ENCODE measurements around the gene TNFSF12. TPM values are rescaled to one million over a fixed set of nuclear protein-coding genes. Genes with fewer than 3 reads are reported as not detected.
A peak's percentile ranks its signal among the peaks of the same experiment; 100 is the strongest.

Gene TNFSF12
- total and polyA plus RNA-seq, 9 of the 15 experiments (the other 6 are each of a cell fraction or from before 2014, with no cell fraction given): 0.03 to 0.95 (median 0.19) TPM; not detected in 3

- TF ChIP-seq ELK1 (CRISPR knock-in tag; IDR thresholded peaks at IDR 0.05): no peak
- peak; percentile 56 to 82; a peak in 3 of 4 replicates for TF ChIP-seq MNT (conservative IDR thresholded peaks at IDR 0.05)
- TF ChIP-seq RBBP5 (IDR thresholded peaks at IDR 0.05; ENCODE audit: borderline replicate concordance, insufficient read depth, low read length, poor library complexity, severe bottlenecking): peak; percentile 75
- TF ChIP-seq ZNF609 (CRISPR knock-in tag; IDR thresholded peaks at IDR 0.05; ENCODE audit: borderline replicate concordance): 0 out of 2 replicates have a peak, but pooled peaks have one; percentile 41
- TF ChIP-seq FOXA1 (IDR thresholded peaks at IDR 0.05; ENCODE audit: borderline replicate concordance): no peak
- no peak for TF ChIP-seq SREBF1 (IDR thresholded peaks at IDR 0.05; ENCODE audit: borderline replicate concordance, low read depth, low read length)
- TF ChIP-seq STAT5A (IDR thresholded peaks at IDR 0.05; ENCODE audit: borderline replicate concordance, low read length): no peak
- TF ChIP-seq KDM2B (CRISPR knock-in tag; IDR thresholded peaks at IDR 0.05): no peak
- TF ChIP-seq ZNF146 (CRISPR knock-in tag; IDR thresholded peaks at IDR 0.05; ENCODE audit: unreplicated experiment): no peak
- TF ChIP-seq ZNF764 (CRISPR knock-in tag; IDR thresholded peaks at IDR 0.05; ENCODE audit: low read depth): no peak
- no peak for TF ChIP-seq HDAC8 (tag; IDR thresholded peaks at IDR 0.05)
- TF ChIP-seq SMARCA4 (IDR thresholded peaks at IDR 0.05): no peak
- TF ChIP-seq HNRNPK (IDR thresholded peaks at IDR 0.05; ENCODE audit: low read depth, low read length, poor library complexity, severe bottlenecking): peak; percentile 55
- no peak for TF ChIP-seq MCM5 (IDR thresholded peaks at IDR 0.05; ENCODE audit: low read depth)
- TF ChIP-seq ZNF140 (CRISPR knock-in tag; IDR thresholded peaks at IDR 0.05): no peak
- no peak; the same call in 1 of the 2 replicates for TF ChIP-seq ZNF589 (CRISPR knock-in tag; IDR thresholded peaks at IDR 0.05; ENCODE audit: low read depth)
- TF ChIP-seq HLTF (IDR thresholded peaks at IDR 0.05): no peak
- TF ChIP-seq ZNF384 (IDR thresholded peaks at IDR 0.05; ENCODE audit: low read depth, low read length): no peak
- peak; percentile 61 to 81 for TF ChIP-seq E2F6 (IDR thresholded peaks at IDR 0.05; ENCODE audit: borderline replicate concordance in 1 of 2, extremely low read depth in 1 of 2, insufficient read depth in 1 of 2, insufficient read length in 1 of 2, low read depth in 1 of 2, low read length in 1 of 2, poor library complexity in 1 of 2, severe bottlenecking in 1 of 2)
- TF ChIP-seq ZFPM2 (CRISPR knock-in tag; IDR thresholded peaks at IDR 0.05): no peak
These were observed 12.8 kb downstream of the TNFSF12 start, which contains the start of gene SENP3 (continued) for GRCh38 chr17:7561589-7562207.
